CD4-positive, alpha-beta T cell (primary cell): Measurements from ENCODE around the gene DNMT3L. TPM values are rescaled to one million over a fixed set of nuclear protein-coding genes. Genes with fewer than 3 reads are reported as not detected.

ENCODE experiments used
- ATAC-seq: fragments of 200-7000 bp; cut with Tn5 transposase; one replicate; pipeline ENCODE4 v1.10.0; 2022; ENCODE audit warnings: mild to moderate bottlenecking; ENCODE audit not compliant: poor library complexity
- CTCF ChIA-PET: fragments of 350-600 bp; sonication (Branson Sonifier 250); formaldehyde crosslinking; loops from one replicate; lab custom pipeline; 2021; ENCODE audit warnings: antibody characterized with exemption, inconsistent platforms; lab: Charles Lee
- POLR2A ChIA-PET: fragments of 350-600 bp; sonication (Branson Sonifier 250); formaldehyde crosslinking; loops from one replicate; lab custom pipeline; 2021; ENCODE audit warnings: antibody characterized with exemption, inconsistent platforms; lab: Charles Lee
- DNase-seq, 14 experiments: peaks; one replicate each; pipeline ENCODE4 v3.0.0-alpha.2; 2013 to 2020; ENCODE audit warnings: mixed read lengths in 2 of 14
- H3K27ac ChIP-seq, 2 donors: one replicate each; pipeline versions ENCODE4 v1.5.1 to v1.7.0; 2013; ENCODE audit warnings: low read length in 2 of 2, low read depth in 1 of 2, mild to moderate bottlenecking in 1 of 2
- H3K27me3 ChIP-seq, 2 experiments: 1 replicate in 1 of 2; 2 replicates in 1 of 2; pipeline versions ENCODE4 v1.6.1 to v1.7.0; 2013; ENCODE audit warnings: low read length in 2 of 2, control low read depth in 1 of 2, mild to moderate bottlenecking in 1 of 2, moderate library complexity in 1 of 2; ENCODE audit not compliant: insufficient read depth in 2 of 2, control insufficient read depth in 1 of 2
- H3K36me3 ChIP-seq: one replicate; pipeline ENCODE4 v1.6.1; 2013; ENCODE audit warnings: low read length, control low read depth; ENCODE audit not compliant: insufficient read depth
- H3K4me1 ChIP-seq: one replicate; pipeline ENCODE4 v1.6.1; 2013; ENCODE audit warnings: low read length, control low read depth; ENCODE audit not compliant: insufficient read depth
- H3K4me3 ChIP-seq: one replicate; pipeline ENCODE4 v1.5.1; 2013; ENCODE audit warnings: mild to moderate bottlenecking, low read length, moderate library complexity
- H3K9me3 ChIP-seq, 2 experiments: 1 replicate in 1 of 2; 2 replicates in 1 of 2; pipeline versions ENCODE4 v1.6.1 to v1.7.0; 2013; ENCODE audit warnings: low read length in 2 of 2, mild to moderate bottlenecking in 2 of 2, control low read depth in 1 of 2, moderate library complexity in 1 of 2; ENCODE audit not compliant: control insufficient read depth in 1 of 2, insufficient read depth in 1 of 2
- H3K27ac Mint-ChIP-seq: one replicate; pipeline ENCODE4 v1.8.0; 2020; ENCODE audit warnings: mixed read lengths
- H3K27me3 Mint-ChIP-seq: one replicate; pipeline ENCODE4 v1.8.0; 2021; ENCODE audit warnings: mixed read lengths
- H3K36me3 Mint-ChIP-seq: one replicate; pipeline ENCODE4 v1.8.0; 2021; ENCODE audit warnings: low read depth, mixed read lengths
- H3K4me1 Mint-ChIP-seq: one replicate; pipeline ENCODE4 v1.8.0; 2021; ENCODE audit warnings: low read depth, mixed read lengths
- H3K4me3 Mint-ChIP-seq: one replicate; pipeline ENCODE4 v1.8.0; 2020; ENCODE audit warnings: mild to moderate bottlenecking, mixed read lengths
- H3K9me3 Mint-ChIP-seq: one replicate; pipeline ENCODE4 v1.8.0; 2020; ENCODE audit warnings: mixed read lengths
- CTCF ChIP-seq: fragments of 200-600 bp; IDR thresholded peaks from one replicate; pipeline ENCODE4 v1.8.0; 2022; ENCODE audit warnings: antibody characterized with exemption, mild to moderate bottlenecking
- intact Hi-C, 2 experiments: fragments of 100-400 bp; cut with DNase I in 1 of 2; cut with micrococcal nuclease in 1 of 2; formaldehyde crosslinking; loops; one replicate each; pipeline versions ENCODE4 v1.15.1 to v1.9.0; 2023 to 2025; cut with DNase I, micrococcal nuclease
- total RNA-seq, 174 experiments: library from RNA in 2 of 174; stranded (reverse) in 2 of 174; gene quantifications; one replicate each; pipeline ENCODE4 v1.2.3 and lab custom pipeline; 2021 to 2026

DNMT3L gene
- total RNA-seq, 2 experiments from 2014 or later = not detected

GRCh38 chr21:44291078-44291935 is 29.6 kb upstream of the DNMT3L start:
- Mint-ChIP-seq H3K9me3 (no peaks in the 10 kb centered on the region), H3K27ac (no peak overlapping the region), H3K4me1 (peaks cover 10% of the 10 kb centered on the region), H3K27me3 (peaks cover 4% of the 10 kb centered on the region), H3K4me3 (no peak overlapping the region), H3K36me3 (no peaks in the 10 kb centered on the region)
- no peak overlapping the region for H3K27ac ChIP-seq
- H3K4me1 ChIP-seq = peaks cover 56% of the 10 kb centered on the region
- DNase-seq (no peak), ATAC-seq (no peak)
- ChIA-PET POLR2A (no interaction called here), CTCF (no interaction called here)
- H3K9me3 ChIP-seq = peaks cover 0 to 7% of the 10 kb centered on the region in 2 experiments
- TF ChIP-seq CTCF = no peak
- no peak overlapping the region for H3K4me3 ChIP-seq
- no peaks in the 10 kb centered on the region for H3K27me3 ChIP-seq
- intact Hi-C loops = no loop called here
- H3K36me3 ChIP-seq = no peaks in the 10 kb centered on the region

GRCh38 chr21:44290327-44291077 is 28.8 kb upstream of the DNMT3L start:
- ATAC-seq = no peak
- CTCF ChIA-PET = no interaction called here
- intact Hi-C loops = no loop called here
- Mint-ChIP-seq H3K27ac (peak overlapping the region; percentile 42), H3K4me1 (peaks cover 9% of the 10 kb centered on the region), H3K36me3 (no peaks in the 10 kb centered on the region), H3K9me3 (no peaks in the 10 kb centered on the region), H3K4me3 (peak overlapping the region; percentile 45), H3K27me3 (peaks cover 4% of the 10 kb centered on the region)
- H3K4me3 ChIP-seq = no peak overlapping the region
- peaks cover 48% of the 10 kb centered on the region for H3K4me1 ChIP-seq
- H3K36me3 ChIP-seq = no peaks in the 10 kb centered on the region
- no peak for TF ChIP-seq CTCF
- no peak overlapping the region for H3K27ac ChIP-seq
- peaks cover 0 to 7% of the 10 kb centered on the region in 2 experiments for H3K9me3 ChIP-seq
- POLR2A ChIA-PET = no interaction called here
- DNase-seq = no peak
- no peaks in the 10 kb centered on the region for H3K27me3 ChIP-seq

- ChIA-PET CTCF (no interaction called here), POLR2A (no interaction called here)
- H3K27ac Mint-ChIP-seq = no peak overlapping the region
- TF ChIP-seq CTCF = no peak
- H3K9me3 Mint-ChIP-seq = no peaks in the 10 kb centered on the region
- Histone ChIP-seq H3K9me3 (peaks cover 0 to 7% of the 10 kb centered on the region in 2 experiments), H3K4me3 (no peak overlapping the region), H3K36me3 (no peaks in the 10 kb centered on the region), H3K4me1 (peaks cover 37% of the 10 kb centered on the region), H3K27ac (no peak overlapping the region), H3K27me3 (no peaks in the 10 kb centered on the region)
- peak in 1 of 14 experiments; percentile 8 for DNase-seq
- intact Hi-C loops = no loop called here
- H3K27me3 Mint-ChIP-seq = peaks cover 4% of the 10 kb centered on the region
- H3K4me1 Mint-ChIP-seq = peaks cover 4% of the 10 kb centered on the region
- no peak overlapping the region for H3K4me3 Mint-ChIP-seq
- no peak for ATAC-seq
- H3K36me3 Mint-ChIP-seq = no peaks in the 10 kb centered on the region
Observed at GRCh38 chr21:44289381-44290010, 27.8 kb upstream of the DNMT3L start.
